ENCODE measurements around the gene EXOC6B. TPM values are rescaled to one million over a fixed set of nuclear protein-coding genes. Genes with fewer than 3 reads are reported as not detected.

EXOC6B gene
- polyA plus RNA-seq, 2 of the 4 experiments (the other 2 are of a cell fraction) = 15.5 to 24.7 TPM

- FAIRE-seq (no peak), ATAC-seq (peak in 1 of 2 experiments; percentile 4; a peak in 3 of 6 replicates), DNase-seq (ENCODE audit: low read depth in 1 of 2, low spot score in 1 of 2) (no peak)
- peaks cover 35% of the 10 kb centered on the region for H3K4me1 ChIP-seq
- H3K27ac ChIP-seq = peak overlapping the region in 1 of 2 experiments; percentile 63; a peak in 2 of 6 replicates
- H3K4me3 ChIP-seq = no peak overlapping the region
- no peak for TF ChIP-seq FOSB (CRISPR knock-in tag; IDR thresholded peaks at IDR 0.05)
- TF ChIP-seq PHF8 (IDR thresholded peaks at IDR 0.05; ENCODE audit: borderline replicate concordance, low read depth) = no peak
- TF ChIP-seq ZSCAN20 (CRISPR knock-in tag; IDR thresholded peaks at IDR 0.05) = no peak
- TF ChIP-seq PBX3 (IDR thresholded peaks at IDR 0.05) = no peak
- no peak for TF ChIP-seq ZC3H11A (IDR thresholded peaks at IDR 0.05)
- no peak for TF ChIP-seq SMC3 (IDR thresholded peaks at IDR 0.05)
- no peak for TF ChIP-seq ELK1 (IDR thresholded peaks at IDR 0.05; ENCODE audit: low read depth, low read length)
- TF ChIP-seq RCOR1 (IDR thresholded peaks at IDR 0.05; ENCODE audit: low read depth, low read length) = no peak
- no peak for TF ChIP-seq CEBPB (IDR thresholded peaks at IDR 0.05)
- no peak for TF ChIP-seq E2F6 (IDR thresholded peaks at IDR 0.05; ENCODE audit: borderline replicate concordance, low read depth)
- TF ChIP-seq KDM5A (IDR thresholded peaks at IDR 0.05) = no peak
- TF ChIP-seq NR3C1 (IDR thresholded peaks at IDR 0.05) = no peak
- ChIA-PET POLR2A (no interaction called here), CTCF (interaction anchor here (1.0 to 4.5 kb wide), 16 partner anchors 9 to 607 kb away, joined by 3 to 37 read pairs (median 12); partner anchors contain the start of gene CYP26B1)
- no peaks in the 10 kb centered on the region for H3K9me3 ChIP-seq
- peak overlapping the region; percentile 66 for H3K4me2 ChIP-seq
- WGBS (ENCODE audit: missing lambda C conversion rate) = 74% methylated on average over 12 of the region's 14 CpGs
Measured at GRCh38 chr2:72138921-72139381, 686.9 kb downstream of the EXOC6B start.

- Histone ChIP-seq H3K4me1 (peaks cover 28% of the 10 kb centered on the region), H3K27ac (peak overlapping the region; percentile 9 to 63; a peak in 4 of 6 replicates), H3K9me3 (no peaks in the 10 kb centered on the region), H3K4me3 (no peak overlapping the region), H3K4me2 (peak overlapping the region; percentile 66)
- ChIA-PET POLR2A (no interaction called here), CTCF (interaction anchor here (0.5 to 4.5 kb wide), 59 partner anchors 10 to 610 kb away, joined by 3 to 37 read pairs (median 4); partner anchors contain the start of gene CYP26B1)
- TF ChIP-seq SREBF2 (IDR thresholded peaks at IDR 0.05) (no peak), RNF2 (IDR thresholded peaks at IDR 0.05; ENCODE audit: borderline replicate concordance, low read depth) (no peak), E2F6 (IDR thresholded peaks at IDR 0.05; ENCODE audit: borderline replicate concordance, low read depth) (no peak), SMC3 (IDR thresholded peaks at IDR 0.05) (no peak), HOXB5 (CRISPR knock-in tag; IDR thresholded peaks at IDR 0.05) (no peak), MAZ (IDR thresholded peaks at IDR 0.05; ENCODE audit: borderline replicate concordance, low read depth, low read length) (no peak), EHMT2 (IDR thresholded peaks at IDR 0.05; ENCODE audit: low read depth) (no peak), MAFK (IDR thresholded peaks at IDR 0.05; ENCODE audit: partially characterized antibody) (no peak), NFE2L2 (conservative IDR thresholded peaks at IDR 0.05; ENCODE audit: low read length) (no peak), HDAC2 (IDR thresholded peaks at IDR 0.05) (no peak), NPAS2 (CRISPR knock-in tag; IDR thresholded peaks at IDR 0.05; ENCODE audit: borderline replicate concordance) (no peak), FOXS1 (CRISPR knock-in tag; IDR thresholded peaks at IDR 0.05) (no peak), TP53 (CRISPR knock-in tag; IDR thresholded peaks at IDR 0.05) (no peak), JUN (IDR thresholded peaks at IDR 0.05) (no peak), POLR2AphosphoS2 (conservative IDR thresholded peaks at IDR 0.05; ENCODE audit: low read length) (no peak), ELK1 (IDR thresholded peaks at IDR 0.05; ENCODE audit: low read depth, low read length) (no peak), HEYL (CRISPR knock-in tag; IDR thresholded peaks at IDR 0.05) (no peak), BHLHE40 (IDR thresholded peaks at IDR 0.05; ENCODE audit: low read depth, low read length) (no peak), POLR2A (IDR thresholded peaks at IDR 0.05; ENCODE audit: low read length) (no peak), CEBPB (IDR thresholded peaks at IDR 0.05) (no peak)
- DNase-seq (ENCODE audit: low read depth in 1 of 2, low spot score in 1 of 2) = peak in 1 of 2 experiments; percentile 45
- peak; percentile 6 to 52; a peak in 5 of 6 replicates for ATAC-seq
- WGBS (ENCODE audit: missing lambda C conversion rate) = 47% methylated on average over 18 of the region's 24 CpGs
- FAIRE-seq = no peak
Measured at GRCh38 chr2:72138011-72138881, 687.6 kb downstream of the EXOC6B start.
